GM12891 (cell line): ENCODE measurements around the gene CDH13.
A peak's percentile ranks its signal among the peaks of the same experiment; 100 is the strongest.

Experiments used
- DNase-seq: peaks from one replicate; pipeline ENCODE4 v3.0.0; 2011; ENCODE audit warnings: low spot score; ENCODE audit not compliant: insufficient read length
- FAIRE-seq: peaks from 2 replicates; lab custom pipeline; 2011; peaks lifted over from hg19 to GRCh38; lab: Jason Lieb, UNC
- PAX5 ChIP-seq: IDR thresholded peaks from 2 replicates; pipeline ENCODE4 v1.6.1; 2011; ENCODE audit warnings: low read length, moderate library complexity, mild to moderate bottlenecking; ENCODE audit not compliant: insufficient read depth, severe bottlenecking
- POLR2A ChIP-seq: IDR thresholded peaks from 2 replicates; pipeline ENCODE4 v1.6.1; 2011; ENCODE audit warnings: low read depth, low read length, control low read depth
- POLR2AphosphoS5 ChIP-seq: IDR thresholded peaks from 2 replicates; pipeline ENCODE4 v1.6.1; 2011; ENCODE audit warnings: low read depth, low read length, control low read depth
- POU2F2 ChIP-seq: IDR thresholded peaks from 2 replicates; pipeline ENCODE4 v1.6.1; 2011; ENCODE audit warnings: low read depth, mild to moderate bottlenecking, control low read depth, low read length, moderate library complexity
- SPI1 ChIP-seq: IDR thresholded peaks from 2 replicates; pipeline ENCODE4 v1.6.1; 2011; ENCODE audit warnings: low read depth, low read length, control low read depth
- TAF1 ChIP-seq: IDR thresholded peaks from 2 replicates; pipeline ENCODE4 v1.6.1; 2011; ENCODE audit warnings: low read depth, low read length, control low read depth

Gene CDH13

DNA sequence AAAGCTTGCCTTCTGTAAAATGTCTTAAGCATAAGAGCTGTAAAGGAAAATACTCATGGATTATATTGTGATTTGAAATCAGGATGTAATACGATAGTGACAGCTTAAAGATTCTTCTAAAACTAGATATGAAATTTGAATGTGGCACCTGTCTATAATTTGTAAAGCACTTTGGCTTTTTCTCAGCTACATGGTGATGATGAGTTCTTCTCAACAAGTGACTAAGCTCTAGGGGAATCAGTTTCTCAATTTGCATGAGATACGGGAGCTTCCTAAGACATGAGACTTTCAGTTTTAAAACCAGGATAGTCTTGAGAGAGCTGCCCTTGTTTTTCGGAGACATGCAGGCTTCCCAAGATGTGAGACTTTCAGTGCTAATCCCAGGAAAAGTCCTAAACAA, 439.2 kb downstream of the CDH13 start:
- FAIRE-seq (no peak), DNase-seq (no peak)
- TF ChIP-seq POLR2AphosphoS5 (no peak), POU2F2 (no peak), PAX5 (no peak), TAF1 (no peak), POLR2A (no peak), SPI1 (no peak)

DNA sequence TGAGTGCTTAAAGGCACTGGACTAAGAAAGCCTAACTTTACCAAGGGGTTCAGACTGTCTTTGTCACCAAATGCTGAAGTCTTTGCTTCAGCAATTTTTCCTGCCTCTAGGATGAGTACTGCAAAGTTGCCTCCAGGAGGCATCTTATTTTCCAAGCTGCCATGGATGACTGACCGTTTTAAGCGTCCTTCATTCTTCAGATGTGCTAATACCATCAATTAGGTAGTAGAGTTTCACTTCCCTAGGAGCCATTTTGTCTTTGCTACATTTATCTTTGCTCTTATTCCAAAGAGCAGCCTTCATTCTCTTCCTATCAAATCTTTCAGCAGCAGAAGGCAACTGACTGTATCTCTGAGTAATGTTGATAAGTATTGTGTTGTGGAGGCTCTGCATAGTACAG, 440.1 kb downstream of the CDH13 start:
- FAIRE-seq (no peak), DNase-seq (no peak)
- TF ChIP-seq POU2F2, result no peak
- peak; percentile 37; the same call in 1 of the 2 replicates for TF ChIP-seq SPI1

DNA sequence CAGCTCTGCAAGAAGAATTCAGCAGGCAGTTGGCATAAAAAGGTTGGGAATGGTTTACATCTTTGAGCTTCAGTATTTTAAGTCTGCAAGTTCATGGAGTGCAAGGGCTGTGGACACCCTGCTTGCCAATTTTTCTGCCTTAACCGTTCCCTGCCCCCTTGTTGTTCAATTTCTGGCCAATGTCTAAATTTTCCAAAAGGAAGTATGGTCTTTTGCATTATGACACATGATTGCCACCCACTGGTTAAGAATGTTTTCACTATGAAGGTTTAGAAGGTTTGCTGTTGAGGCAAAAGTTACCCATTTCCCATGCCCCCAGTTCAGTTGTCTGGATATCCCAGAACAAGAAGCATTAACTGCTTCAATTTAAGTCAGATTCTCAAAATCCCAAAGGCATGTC, 441.9 kb downstream of the CDH13 start:
- FAIRE-seq (no peak), DNase-seq (no peak)
- TF ChIP-seq SPI1 (no peak), POU2F2 (no peak), TAF1 (no peak), PAX5 (no peak), POLR2AphosphoS5 (no peak), POLR2A (no peak)

DNA sequence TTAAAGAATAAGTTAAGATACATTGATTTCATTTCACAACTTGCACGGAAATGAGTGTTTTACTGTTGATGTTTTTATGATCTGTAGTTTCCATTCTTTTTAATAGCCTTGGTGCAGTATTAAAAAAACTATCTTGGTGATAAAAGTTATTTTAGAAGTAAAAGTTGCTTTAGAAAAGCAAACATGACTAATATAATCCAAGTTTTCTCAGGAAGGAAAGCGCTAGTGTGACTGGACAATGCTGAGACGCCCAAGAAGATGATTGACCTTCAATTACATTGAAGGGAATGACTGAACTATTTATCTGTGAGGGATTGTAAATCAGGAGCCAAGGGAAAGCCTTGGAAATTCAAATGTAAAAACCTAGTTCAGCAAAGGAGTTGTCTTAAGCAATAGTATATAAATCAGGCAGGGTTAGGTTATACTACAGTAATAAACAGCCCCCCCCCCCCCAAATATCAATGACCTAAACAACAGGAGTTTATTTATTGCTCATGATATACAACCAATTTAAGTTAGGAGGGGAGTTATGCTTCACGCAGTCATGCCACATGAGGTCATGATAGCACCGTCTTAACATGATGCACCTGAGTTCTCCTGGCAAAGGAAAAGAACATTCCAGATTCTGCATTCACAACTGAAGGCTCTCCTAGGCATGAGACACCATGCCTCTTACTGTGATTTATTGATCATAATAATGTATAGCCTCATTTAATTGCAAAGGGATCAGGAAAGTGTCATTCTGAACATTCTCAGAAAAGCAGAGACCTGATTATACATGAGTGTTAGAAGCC, 443.8 kb downstream of the CDH13 start:
- DNase-seq (no peak), FAIRE-seq (no peak)
- no peak for TF ChIP-seq SPI1

DNA sequence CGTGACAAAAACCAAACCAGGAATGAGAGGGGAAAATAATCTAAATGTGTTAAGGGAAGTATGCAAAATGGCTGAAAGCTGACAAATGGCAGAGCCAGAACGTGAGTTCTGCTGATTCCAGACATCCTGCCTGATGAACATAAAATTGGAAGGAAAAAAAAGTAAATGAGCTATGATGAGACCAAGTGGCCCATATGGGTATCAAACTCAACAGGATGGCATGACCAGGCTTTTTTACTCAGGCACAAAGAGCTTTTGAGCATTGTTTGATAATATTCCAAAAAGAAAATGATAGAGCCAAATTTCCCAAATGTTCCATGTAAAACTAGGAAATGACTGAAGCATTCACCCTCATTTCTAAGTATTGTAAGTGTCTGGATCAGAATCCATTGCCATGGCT, 449.2 kb downstream of the CDH13 start:
- TF ChIP-seq PAX5 (no peak), POLR2A (no peak), POU2F2 (no peak), SPI1 (no peak), TAF1 (no peak), POLR2AphosphoS5 (no peak)
- no peak for DNase-seq
- FAIRE-seq, result no peak

DNA sequence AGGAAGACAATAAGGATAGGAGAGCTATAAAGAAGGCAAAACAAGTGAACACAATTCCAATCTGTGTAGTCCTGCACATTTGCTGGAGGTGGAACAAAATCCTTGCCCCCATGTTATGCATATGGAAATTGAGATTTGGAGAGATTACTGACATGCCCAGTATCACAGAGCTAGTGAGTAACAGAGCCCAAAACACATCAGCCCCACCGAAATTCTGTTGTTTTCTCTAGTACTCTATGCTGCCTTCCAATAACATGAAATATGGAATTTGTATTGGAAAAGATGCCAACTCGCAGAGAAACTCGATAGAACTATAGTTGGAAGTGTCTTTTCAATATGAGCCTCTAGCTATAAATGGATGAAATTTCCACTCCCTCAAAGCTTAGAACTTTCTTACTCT, 456.6 kb downstream of the CDH13 start:
- no peak for FAIRE-seq
- DNase-seq, result no peak

DNA sequence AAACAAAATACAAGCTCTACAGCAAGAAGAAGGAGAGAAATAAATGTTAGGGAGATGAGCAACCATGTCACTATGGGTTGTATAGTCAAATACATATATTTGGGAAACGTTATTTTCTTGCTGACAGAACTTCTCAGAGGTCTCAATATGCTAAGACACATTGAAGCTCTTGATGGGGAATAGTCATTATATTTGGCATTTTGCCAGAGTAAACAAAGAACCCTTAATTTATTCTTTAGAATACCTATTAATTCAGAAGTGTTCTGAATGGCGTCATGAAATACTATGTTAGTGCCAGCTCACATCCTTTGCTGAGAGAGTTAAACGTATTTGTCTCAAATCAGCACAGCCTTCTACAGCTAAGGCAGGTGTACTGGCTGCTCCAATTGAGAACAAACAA, 458.9 kb downstream of the CDH13 start:
- FAIRE-seq, result no peak
- no peak for TF ChIP-seq POU2F2
- no peak for TF ChIP-seq POLR2AphosphoS5
- no peak for TF ChIP-seq POLR2A
- TF ChIP-seq PAX5, result no peak
- no peak for TF ChIP-seq SPI1
- no peak for TF ChIP-seq TAF1
- DNase-seq, result no peak

More for the DNA sequence above, 456.6 kb downstream of the CDH13 start:
- no peak for TF ChIP-seq TAF1
- no peak for TF ChIP-seq POU2F2
- TF ChIP-seq POLR2AphosphoS5, result no peak
- TF ChIP-seq SPI1, result no peak
- TF ChIP-seq POLR2A, result no peak
- no peak for TF ChIP-seq PAX5

DNA sequence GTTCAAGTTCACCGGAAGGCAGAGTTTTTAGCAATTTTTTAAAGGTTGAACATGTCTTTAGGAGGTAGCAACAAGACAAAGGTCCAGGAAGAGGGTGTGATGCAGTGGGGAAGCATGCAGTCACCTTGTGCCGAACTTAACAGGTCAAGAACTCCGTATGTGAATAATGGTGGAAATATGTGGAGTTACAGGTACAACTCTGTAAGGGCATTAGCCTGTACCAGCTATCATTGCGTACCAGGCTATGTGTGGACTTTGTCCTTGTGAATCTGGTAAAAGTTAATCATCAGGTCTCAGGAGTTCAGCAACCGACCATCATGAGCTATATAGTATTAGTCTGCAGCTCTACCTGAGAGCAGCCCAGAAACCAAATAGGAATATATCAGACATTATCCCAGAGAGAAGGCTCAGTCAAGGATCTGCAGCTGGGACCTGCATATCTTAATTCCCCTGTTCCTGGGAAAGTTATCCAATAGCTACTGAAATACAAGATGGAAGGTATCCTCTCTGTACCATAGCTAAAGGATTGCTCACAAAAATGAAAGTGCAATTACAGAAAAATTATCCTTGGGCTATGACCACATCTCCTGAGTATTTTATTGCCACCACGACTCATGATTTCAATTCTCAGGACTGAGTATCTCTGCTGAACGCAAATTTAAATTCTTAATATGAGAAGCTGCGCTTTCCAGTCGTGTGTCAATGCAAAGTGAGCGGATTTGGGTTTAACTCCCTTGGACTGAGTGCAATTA, 469.3 kb downstream of the CDH13 start:
- DNase-seq, result no peak
- FAIRE-seq, result no peak
- TF ChIP-seq SPI1, result no peak
- TF ChIP-seq PAX5, result no peak
- no peak for TF ChIP-seq TAF1
- no peak for TF ChIP-seq POLR2A
- no peak for TF ChIP-seq POLR2AphosphoS5
- TF ChIP-seq POU2F2, result no peak

DNA sequence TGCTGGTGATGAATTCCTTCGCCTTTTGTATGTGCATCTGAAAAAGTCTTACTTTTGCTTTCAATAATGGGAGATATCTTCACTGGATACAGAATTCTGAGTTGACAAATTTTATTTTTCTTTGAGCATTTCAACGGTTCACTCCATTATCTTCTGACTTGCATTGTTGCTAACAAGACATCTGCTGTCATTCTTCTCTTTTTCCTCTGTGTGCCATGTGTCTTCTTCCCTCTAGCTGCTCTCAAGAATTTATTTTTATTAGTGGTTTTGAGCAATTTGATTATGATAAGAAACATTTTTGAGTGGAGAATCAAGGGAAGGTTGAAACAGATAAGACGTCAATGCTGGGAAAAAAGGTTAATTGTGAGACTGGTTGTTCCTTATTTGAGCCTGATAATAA, 471.8 kb downstream of the CDH13 start:
- FAIRE-seq, result no peak
- no peak for TF ChIP-seq SPI1
- no peak for TF ChIP-seq PAX5
- no peak for TF ChIP-seq POLR2AphosphoS5
- TF ChIP-seq POU2F2, result no peak
- no peak for DNase-seq

DNA sequence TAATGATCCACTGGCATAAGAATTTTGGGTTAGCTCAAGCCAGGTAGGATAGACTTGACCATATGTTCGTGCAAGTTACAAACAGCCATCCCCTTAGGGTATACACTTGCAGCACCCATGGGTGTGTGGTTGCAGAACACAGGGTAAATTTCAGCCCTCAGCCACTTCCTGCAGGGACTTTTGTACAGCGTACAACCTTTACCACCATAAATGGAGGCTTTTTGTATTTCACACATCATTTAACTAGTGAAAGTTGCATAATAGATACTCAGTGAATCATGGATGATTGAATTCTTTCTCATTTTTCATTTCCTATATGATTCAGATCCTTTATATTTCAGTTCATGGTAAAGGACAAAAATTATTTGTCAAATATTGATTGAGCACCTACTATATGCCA, 473.9 kb downstream of the CDH13 start:
- FAIRE-seq (no peak), DNase-seq (no peak)
- TF ChIP-seq POLR2A (no peak), POLR2AphosphoS5 (no peak), TAF1 (no peak), POU2F2 (no peak), SPI1 (no peak), PAX5 (no peak)
